ENCODE measurements around the gene ITGAE.

- TF ChIP-seq GATA3 (IDR thresholded peaks at IDR 0.05; ENCODE audit: low read depth, low read length) (no peak), GATA2 (IDR thresholded peaks at IDR 0.05; ENCODE audit: low read depth, low read length) (no peak)
Measured at GRCh38 chr17:3669548-3669947, 131.4 kb downstream of the ITGAE start.
